ENCODE results near the gene CDH4.

CDH4 gene

GRCh38 chr20:61621035-61621730 lies 369.1 kb downstream of the CDH4 start:
- H3K27me3 ChIP-seq (ENCODE audit: low read length), result no peaks in the 10 kb centered on the region
- no peaks in the 10 kb centered on the region for H3F3A ChIP-seq (ENCODE audit: insufficient read depth)
- no peak overlapping the region for H3K9ac ChIP-seq (ENCODE audit: low read length)
- H3K4me3 ChIP-seq (ENCODE audit: insufficient read depth, low read length, poor library complexity, severe bottlenecking), result no peak overlapping the region
- no peaks in the 10 kb centered on the region for H3K36me3 ChIP-seq (ENCODE audit: low read length)
- no peaks in the 10 kb centered on the region for H3K79me2 ChIP-seq (ENCODE audit: insufficient read depth, low read length)
- no peak overlapping the region for H2AFZ ChIP-seq (ENCODE audit: low read depth, low read length, severe bottlenecking)
- H4K20me1 ChIP-seq (ENCODE audit: low read depth, low read length), result no peaks in the 10 kb centered on the region
- H3K9me2 ChIP-seq (replicated peaks; ENCODE audit: insufficient read depth, low read length), result no peaks in the 10 kb centered on the region
- H3K9me3 ChIP-seq (ENCODE audit: insufficient read depth, low read length), result no peaks in the 10 kb centered on the region
- no peak overlapping the region for H3K4me2 ChIP-seq (ENCODE audit: low read depth, low read length, poor library complexity, severe bottlenecking)
- H3K27ac ChIP-seq (ENCODE audit: low read depth, low read length), result no peak overlapping the region
- no peak for TF ChIP-seq EZH2phosphoT487 (conservative IDR thresholded peaks at IDR 0.05; ENCODE audit: low read length)
- TF ChIP-seq, protein P1, sequence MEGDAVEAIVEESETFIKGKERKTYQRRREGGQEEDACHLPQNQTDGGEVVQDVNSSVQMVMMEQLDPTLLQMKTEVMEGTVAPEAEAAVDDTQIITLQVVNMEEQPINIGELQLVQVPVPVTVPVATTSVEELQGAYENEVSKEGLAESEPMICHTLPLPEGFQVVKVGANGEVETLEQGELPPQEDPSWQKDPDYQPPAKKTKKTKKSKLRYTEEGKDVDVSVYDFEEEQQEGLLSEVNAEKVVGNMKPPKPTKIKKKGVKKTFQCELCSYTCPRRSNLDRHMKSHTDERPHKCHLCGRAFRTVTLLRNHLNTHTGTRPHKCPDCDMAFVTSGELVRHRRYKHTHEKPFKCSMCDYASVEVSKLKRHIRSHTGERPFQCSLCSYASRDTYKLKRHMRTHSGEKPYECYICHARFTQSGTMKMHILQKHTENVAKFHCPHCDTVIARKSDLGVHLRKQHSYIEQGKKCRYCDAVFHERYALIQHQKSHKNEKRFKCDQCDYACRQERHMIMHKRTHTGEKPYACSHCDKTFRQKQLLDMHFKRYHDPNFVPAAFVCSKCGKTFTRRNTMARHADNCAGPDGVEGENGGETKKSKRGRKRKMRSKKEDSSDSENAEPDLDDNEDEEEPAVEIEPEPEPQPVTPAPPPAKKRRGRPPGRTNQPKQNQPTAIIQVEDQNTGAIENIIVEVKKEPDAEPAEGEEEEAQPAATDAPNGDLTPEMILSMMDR (IDR thresholded peaks at IDR 0.05; ENCODE audit: insufficient read depth, low read length, poor library complexity, severe bottlenecking), result no peak

DNA sequence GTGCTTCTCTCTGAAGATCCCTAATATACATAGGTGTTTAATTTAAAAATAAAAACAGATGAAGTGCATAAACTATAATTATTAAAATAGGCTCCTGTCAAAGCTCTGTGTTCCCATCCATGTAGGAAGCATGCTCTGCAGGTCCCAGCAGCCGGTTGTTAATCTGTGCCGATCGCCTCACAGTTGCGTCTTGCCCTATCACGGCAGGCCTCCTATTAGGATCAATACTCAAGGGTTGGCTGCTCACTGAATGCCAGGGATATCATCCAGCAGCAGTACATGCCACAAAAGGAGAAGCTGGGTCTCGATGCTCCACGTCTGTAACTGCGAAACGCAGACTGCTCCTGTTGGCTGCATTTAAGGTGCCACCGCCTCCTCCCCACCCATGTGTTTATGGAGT lies 369.8 kb downstream of the CDH4 start:
- no peak overlapping the region for H3K4me2 ChIP-seq (ENCODE audit: low read depth, low read length, poor library complexity, severe bottlenecking)
- H3K27me3 ChIP-seq (ENCODE audit: low read length), result no peaks in the 10 kb centered on the region
- no peak overlapping the region for H3K9ac ChIP-seq (ENCODE audit: low read length)

GRCh38 chr20:61623451-61623850 lies 371.4 kb downstream of the CDH4 start:
- no peak overlapping the region for H3K4me3 ChIP-seq (ENCODE audit: insufficient read depth, low read length, poor library complexity, severe bottlenecking)
- H2AFZ ChIP-seq (ENCODE audit: low read depth, low read length, severe bottlenecking), result no peak overlapping the region
- H3K27ac ChIP-seq (ENCODE audit: low read depth, low read length), result no peak overlapping the region
- H3K36me3 ChIP-seq (ENCODE audit: low read length), result no peaks in the 10 kb centered on the region
- H3K9me3 ChIP-seq (ENCODE audit: insufficient read depth, low read length), result no peaks in the 10 kb centered on the region
- no peak overlapping the region for H3K9ac ChIP-seq (ENCODE audit: low read length)
- H3K27me3 ChIP-seq (ENCODE audit: low read length), result no peaks in the 10 kb centered on the region
- TF ChIP-seq EZH2phosphoT487 (conservative IDR thresholded peaks at IDR 0.05; ENCODE audit: low read length), result no peak
- TF ChIP-seq, protein P1 (IDR thresholded peaks at IDR 0.05; ENCODE audit: insufficient read depth, low read length, poor library complexity, severe bottlenecking), result no peak
- no peaks in the 10 kb centered on the region for H4K20me1 ChIP-seq (ENCODE audit: low read depth, low read length)
- H3K4me2 ChIP-seq (ENCODE audit: low read depth, low read length, poor library complexity, severe bottlenecking), result no peak overlapping the region
- H3K79me2 ChIP-seq (ENCODE audit: insufficient read depth, low read length), result no peaks in the 10 kb centered on the region
- no peaks in the 10 kb centered on the region for H3F3A ChIP-seq (ENCODE audit: insufficient read depth)
- no peaks in the 10 kb centered on the region for H3K9me2 ChIP-seq (replicated peaks; ENCODE audit: insufficient read depth, low read length)

More for the DNA sequence above, 369.8 kb downstream of the CDH4 start:
- Histone ChIP-seq H3K4me3 (ENCODE audit: insufficient read depth, low read length, poor library complexity, severe bottlenecking) (no peak overlapping the region), H3K9me3 (ENCODE audit: insufficient read depth, low read length) (no peaks in the 10 kb centered on the region), H3K36me3 (ENCODE audit: low read length) (no peaks in the 10 kb centered on the region), H3K9me2 (replicated peaks; ENCODE audit: insufficient read depth, low read length) (no peaks in the 10 kb centered on the region), H2AFZ (ENCODE audit: low read depth, low read length, severe bottlenecking) (no peak overlapping the region), H4K20me1 (ENCODE audit: low read depth, low read length) (no peaks in the 10 kb centered on the region), H3K27ac (ENCODE audit: low read depth, low read length) (no peak overlapping the region), H3K79me2 (ENCODE audit: insufficient read depth, low read length) (no peaks in the 10 kb centered on the region), H3F3A (ENCODE audit: insufficient read depth) (no peaks in the 10 kb centered on the region)
- TF ChIP-seq EZH2phosphoT487 (conservative IDR thresholded peaks at IDR 0.05; ENCODE audit: low read length), result no peak
- TF ChIP-seq, protein P1 (IDR thresholded peaks at IDR 0.05; ENCODE audit: insufficient read depth, low read length, poor library complexity, severe bottlenecking), result no peak
